H9 (cell line): ENCODE data around the gene HMCN1. TPM values are rescaled to one million over a fixed set of nuclear protein-coding genes. Genes with fewer than 3 reads are reported as not detected.

Source experiments
- DNase-seq: peaks from one replicate; pipeline ENCODE4 v3.0.0-alpha.2; 2017
- H2AFZ ChIP-seq: one replicate; pipeline ENCODE4 v1.6.1; 2013; ENCODE audit warnings: mild to moderate bottlenecking, low read length, control low read depth, moderate library complexity
- H2AK5ac ChIP-seq: 2 replicates; pipeline ENCODE4 v1.6.1; 2013; ENCODE audit warnings: low read length, control low read depth, mixed read lengths; ENCODE audit not compliant: insufficient read length
- H2BK120ac ChIP-seq: one replicate; pipeline ENCODE4 v1.6.1; 2013; ENCODE audit warnings: low read depth, mild to moderate bottlenecking, low read length, control low read depth, inconsistent platforms; ENCODE audit not compliant: poor library complexity, severe bottlenecking
- H2BK12ac ChIP-seq: 2 replicates; pipeline ENCODE4 v1.6.1; 2013; ENCODE audit warnings: low read length, control low read depth, mixed read lengths, low read depth; ENCODE audit not compliant: insufficient read length
- H2BK15ac ChIP-seq: 2 replicates; pipeline ENCODE4 v1.6.1; 2013; ENCODE audit warnings: low read depth, low read length, control low read depth
- H2BK20ac ChIP-seq: one replicate; pipeline ENCODE4 v1.6.1; 2013; ENCODE audit warnings: low read depth, mild to moderate bottlenecking, low read length, control low read depth, inconsistent platforms; ENCODE audit not compliant: poor library complexity, severe bottlenecking
- H2BK5ac ChIP-seq: 2 replicates; pipeline ENCODE4 v1.6.1; 2013; ENCODE audit warnings: low read length, control low read depth, mixed read lengths; ENCODE audit not compliant: insufficient read length
- H3K14ac ChIP-seq: 2 replicates; pipeline ENCODE4 v1.6.1; 2013; ENCODE audit warnings: low read length, control low read depth; ENCODE audit not compliant: insufficient read depth
- H3K18ac ChIP-seq: 2 replicates; pipeline ENCODE4 v1.6.1; 2013; ENCODE audit warnings: low read depth, mild to moderate bottlenecking, mixed read lengths, low read length, control low read depth; ENCODE audit not compliant: insufficient read length
- H3K23ac ChIP-seq: 2 replicates; pipeline ENCODE4 v1.6.1; 2013; ENCODE audit warnings: low read length, control low read depth, mixed read lengths, low read depth; ENCODE audit not compliant: insufficient read length
- H3K23me2 ChIP-seq: 2 replicates; pipeline ENCODE4 v1.6.1; 2013; ENCODE audit warnings: low read depth, mild to moderate bottlenecking, mixed read lengths, low read length, control low read depth; ENCODE audit not compliant: insufficient read length, poor library complexity, severe bottlenecking
- H3K27ac ChIP-seq: 2 replicates; pipeline ENCODE4 v1.5.1; 2013; ENCODE audit warnings: low read length, control low read depth, mixed read lengths, low read depth; ENCODE audit not compliant: insufficient read length
- H3K27me3 ChIP-seq: 2 replicates; pipeline ENCODE4 v1.6.1; 2013; ENCODE audit warnings: low read length, control low read depth, inconsistent platforms; ENCODE audit not compliant: insufficient read depth
- H3K4ac ChIP-seq: 2 replicates; pipeline ENCODE4 v1.6.1; 2013; ENCODE audit warnings: low read depth, mild to moderate bottlenecking, control low read depth, inconsistent platforms, low read length, moderate library complexity
- H3K4me1 ChIP-seq: 2 replicates; pipeline ENCODE4 v1.6.1; 2013; ENCODE audit warnings: low read length, control low read depth, inconsistent platforms; ENCODE audit not compliant: insufficient read depth
- H3K4me2 ChIP-seq: 2 replicates; pipeline ENCODE4 v1.6.1; 2013; ENCODE audit warnings: low read length, control low read depth, mixed read lengths; ENCODE audit not compliant: insufficient read length, insufficient read depth
- H3K56ac ChIP-seq: 2 replicates; pipeline ENCODE4 v1.6.1; 2013; ENCODE audit warnings: low read depth, mild to moderate bottlenecking, mixed read lengths, low read length, control low read depth; ENCODE audit not compliant: insufficient read length
- H3K79me1 ChIP-seq: 2 replicates; pipeline ENCODE4 v1.6.1; 2013; ENCODE audit warnings: low read depth, mild to moderate bottlenecking, moderate library complexity, low read length, control low read depth, inconsistent platforms; ENCODE audit not compliant: insufficient read depth, poor library complexity, severe bottlenecking
- H3K79me2 ChIP-seq: 2 replicates; pipeline ENCODE4 v1.6.1; 2013; ENCODE audit warnings: low read length, control low read depth, inconsistent platforms; ENCODE audit not compliant: insufficient read depth
- H3K9ac ChIP-seq: 2 replicates; pipeline ENCODE4 v1.6.1; 2013; ENCODE audit warnings: low read length, control low read depth, mixed read lengths; ENCODE audit not compliant: insufficient read length; ENCODE audit errors: extremely low read depth
- H3K9me3 ChIP-seq: one replicate; pipeline ENCODE4 v1.6.1; 2013; ENCODE audit warnings: low read depth, low read length, inconsistent platforms; ENCODE audit not compliant: control insufficient read depth
- H3T11ph ChIP-seq: one replicate; pipeline ENCODE4 v1.6.1; 2013; ENCODE audit warnings: mild to moderate bottlenecking, low read length, control low read depth, inconsistent platforms
- H4K20me1 ChIP-seq: one replicate; pipeline ENCODE4 v1.6.1; 2013; ENCODE audit not compliant: control insufficient read depth, insufficient read length, insufficient read depth
- H4K5ac ChIP-seq: 2 replicates; pipeline ENCODE4 v1.6.1; 2013; ENCODE audit warnings: low read depth, mild to moderate bottlenecking, mixed read lengths, low read length, control low read depth; ENCODE audit not compliant: insufficient read length
- H4K8ac ChIP-seq: replicated peaks from 2 replicates; pipeline ENCODE4 v1.6.1; 2013; ENCODE audit warnings: low read length, control low read depth, mixed read lengths, low read depth; ENCODE audit not compliant: insufficient read length
- H4K91ac ChIP-seq: 2 replicates; pipeline ENCODE4 v1.6.1; 2013; ENCODE audit warnings: low read depth, mild to moderate bottlenecking, moderate library complexity, mixed read lengths, low read length, control low read depth; ENCODE audit not compliant: insufficient read length
- H3K27ac Mint-ChIP-seq, 3 experiments: 2 replicates in 2 of 3; 3 replicates in 1 of 3; pipeline ENCODE4 v1.8.0; 2020 to 2021; ENCODE audit warnings: mixed read lengths in 3 of 3, mild to moderate bottlenecking in 1 of 3, moderate library complexity in 1 of 3
- H3K27me3 Mint-ChIP-seq: 2 replicates; pipeline ENCODE4 v1.8.0; 2021; ENCODE audit warnings: low read depth, mild to moderate bottlenecking, moderate library complexity, mixed read lengths
- H3K36me3 Mint-ChIP-seq, 3 experiments: 2 replicates in 2 of 3; 3 replicates in 1 of 3; pipeline ENCODE4 v1.8.0; 2020 to 2021; ENCODE audit warnings: low read depth in 3 of 3, mixed read lengths in 3 of 3; ENCODE audit not compliant: insufficient read depth in 1 of 3
- H3K4me1 Mint-ChIP-seq, 2 experiments: 2 replicates each; pipeline ENCODE4 v1.8.0; 2020; ENCODE audit warnings: mixed read lengths in 2 of 2
- H3K4me3 Mint-ChIP-seq, 2 experiments: 2 replicates in 1 of 2; 3 replicates in 1 of 2; pipeline ENCODE4 v1.8.0; 2020 to 2021; ENCODE audit warnings: mild to moderate bottlenecking in 2 of 2, mixed read lengths in 2 of 2, moderate library complexity in 1 of 2
- H3K9me3 Mint-ChIP-seq, 2 experiments: 2 replicates in 1 of 2; 3 replicates in 1 of 2; pipeline ENCODE4 v1.8.0; 2020; ENCODE audit warnings: mild to moderate bottlenecking in 2 of 2, mixed read lengths in 2 of 2, moderate library complexity in 1 of 2
- WGBS: extraction: QIAGEN DNeasy Blood & Tissue Kit; methylation state at CpG from one replicate; pipeline ENCODE4 v1.1.7; 2013; ENCODE audit warnings: missing lambda C conversion rate, low lambda C conversion rate, mixed read lengths; ENCODE audit not compliant: insufficient read length; ENCODE audit errors: extremely low coverage; 5-methylcytosine and 5-hydroxymethylcytosine counted together
- total RNA-seq: library from RNA; stranded (reverse); gene quantifications from 2 replicates; pipeline ENCODE4 v1.2.1, GENCODE V29; 2021
- TF ChIP-seq, protein P1 (sequence below): fragments of 200-600 bp; sonication (generic); conservative IDR thresholded peaks from 3 replicates; pipeline ENCODE4 v1.8.0; 2021; ENCODE audit warnings: antibody characterized with exemption, mild to moderate bottlenecking

The HMCN1 gene
- total RNA-seq, 1 experiment from 2014 or later: 3.3 TPM

DNA sequence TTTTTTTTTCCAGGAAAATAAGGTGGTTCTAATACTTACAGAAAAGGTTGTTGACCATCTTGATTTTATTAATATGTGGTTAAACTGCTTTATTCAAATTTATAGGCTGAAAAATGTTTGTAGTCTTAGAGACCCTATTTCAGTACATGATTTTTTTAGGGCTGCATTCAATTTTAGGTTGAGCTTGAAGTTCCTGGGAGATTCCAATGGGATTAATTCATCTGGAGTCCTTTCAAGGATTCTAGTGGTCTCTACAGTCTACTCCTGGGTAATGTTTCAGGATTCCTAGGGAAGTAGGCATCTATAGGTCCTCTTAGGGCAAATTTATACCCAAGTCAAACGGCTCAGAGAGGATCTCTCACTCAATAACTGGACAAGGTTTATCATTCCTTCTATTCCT, 126.7 kb downstream of the HMCN1 start:
- Mint-ChIP-seq H3K9me3 (no peaks in the 10 kb centered on the region), H3K4me3 (no peak overlapping the region), H3K27ac (no peak overlapping the region), H3K4me1 (peaks cover 7 to 8% of the 10 kb centered on the region in 2 experiments; a peak in 3 of 4 replicates), H3K27me3 (no peaks in the 10 kb centered on the region), H3K36me3 (no peaks in the 10 kb centered on the region)
- H3K4ac ChIP-seq: no peak overlapping the region
- no peak overlapping the region for H3K27ac ChIP-seq
- no peak overlapping the region for H2AK5ac ChIP-seq
- no peak overlapping the region for H3K14ac ChIP-seq
- no peaks in the 10 kb centered on the region for H3K79me1 ChIP-seq
- no peak overlapping the region for H4K91ac ChIP-seq
- no peak overlapping the region for H4K5ac ChIP-seq
- H2BK5ac ChIP-seq: no peak overlapping the region
- no peak overlapping the region for H3K56ac ChIP-seq
- no CpG with 5 or more reads among the region's 1 CpG for WGBS
- no peak overlapping the region for H3K18ac ChIP-seq
- no peak overlapping the region for H2AFZ ChIP-seq
- H3K79me2 ChIP-seq: no peaks in the 10 kb centered on the region
- H3K9ac ChIP-seq: no peak overlapping the region
- H3K23me2 ChIP-seq: no peaks in the 10 kb centered on the region
- H3T11ph ChIP-seq: no peak overlapping the region
- H2BK20ac ChIP-seq: no peak overlapping the region
- no peaks in the 10 kb centered on the region for H4K20me1 ChIP-seq
- no peak overlapping the region for H3K4me2 ChIP-seq
- H2BK15ac ChIP-seq: no peak overlapping the region
- H3K27me3 ChIP-seq: no peaks in the 10 kb centered on the region
- no peak overlapping the region for H3K23ac ChIP-seq
- no peak overlapping the region for H4K8ac ChIP-seq
- no peaks in the 10 kb centered on the region; the same call in none of the 2 replicates for H3K4me1 ChIP-seq
- DNase-seq: no peak
- no peak overlapping the region for H2BK12ac ChIP-seq
- TF ChIP-seq, protein P1, sequence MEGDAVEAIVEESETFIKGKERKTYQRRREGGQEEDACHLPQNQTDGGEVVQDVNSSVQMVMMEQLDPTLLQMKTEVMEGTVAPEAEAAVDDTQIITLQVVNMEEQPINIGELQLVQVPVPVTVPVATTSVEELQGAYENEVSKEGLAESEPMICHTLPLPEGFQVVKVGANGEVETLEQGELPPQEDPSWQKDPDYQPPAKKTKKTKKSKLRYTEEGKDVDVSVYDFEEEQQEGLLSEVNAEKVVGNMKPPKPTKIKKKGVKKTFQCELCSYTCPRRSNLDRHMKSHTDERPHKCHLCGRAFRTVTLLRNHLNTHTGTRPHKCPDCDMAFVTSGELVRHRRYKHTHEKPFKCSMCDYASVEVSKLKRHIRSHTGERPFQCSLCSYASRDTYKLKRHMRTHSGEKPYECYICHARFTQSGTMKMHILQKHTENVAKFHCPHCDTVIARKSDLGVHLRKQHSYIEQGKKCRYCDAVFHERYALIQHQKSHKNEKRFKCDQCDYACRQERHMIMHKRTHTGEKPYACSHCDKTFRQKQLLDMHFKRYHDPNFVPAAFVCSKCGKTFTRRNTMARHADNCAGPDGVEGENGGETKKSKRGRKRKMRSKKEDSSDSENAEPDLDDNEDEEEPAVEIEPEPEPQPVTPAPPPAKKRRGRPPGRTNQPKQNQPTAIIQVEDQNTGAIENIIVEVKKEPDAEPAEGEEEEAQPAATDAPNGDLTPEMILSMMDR: no peak
- H3K9me3 ChIP-seq: no peaks in the 10 kb centered on the region
- no peak overlapping the region for H2BK120ac ChIP-seq
